MM.1S (cell line): Measurements from ENCODE around the gene SLC7A1.

Source experiments
- CTCF ChIP-seq: fragments of 300-600 bp; sonication (generic); IDR thresholded peaks from 2 replicates; pipeline ENCODE4 v1.5.1; 2016; ENCODE audit warnings: antibody characterized with exemption, low read length, mixed read lengths
- EZH2 ChIP-seq: fragments of 300-600 bp; sonication (generic); optimal IDR thresholded peaks from 2 replicates; pipeline ENCODE3; 2017; ENCODE audit warnings: low read depth, mild to moderate bottlenecking, antibody characterized with exemption, low read length, mixed read lengths
- EZH2phosphoT487 ChIP-seq: fragments of 300-600 bp; sonication (generic); IDR thresholded peaks from 2 replicates; pipeline ENCODE4 v1.6.1; 2018; ENCODE audit warnings: antibody characterized with exemption, low read length

- TF ChIP-seq EZH2 (no peak), CTCF (no peak), EZH2phosphoT487 (no peak)
Observed at GRCh38 chr13:29578300-29579085, 17.0 kb downstream of the SLC7A1 start.
